ENCODE measurements around the gene NUDT3. TPM values are rescaled to one million over a fixed set of nuclear protein-coding genes. Genes with fewer than 3 reads are reported as not detected.

Gene NUDT3
- total RNA-seq, 1 experiment from 2014 or later: 25.2 TPM

DNA sequence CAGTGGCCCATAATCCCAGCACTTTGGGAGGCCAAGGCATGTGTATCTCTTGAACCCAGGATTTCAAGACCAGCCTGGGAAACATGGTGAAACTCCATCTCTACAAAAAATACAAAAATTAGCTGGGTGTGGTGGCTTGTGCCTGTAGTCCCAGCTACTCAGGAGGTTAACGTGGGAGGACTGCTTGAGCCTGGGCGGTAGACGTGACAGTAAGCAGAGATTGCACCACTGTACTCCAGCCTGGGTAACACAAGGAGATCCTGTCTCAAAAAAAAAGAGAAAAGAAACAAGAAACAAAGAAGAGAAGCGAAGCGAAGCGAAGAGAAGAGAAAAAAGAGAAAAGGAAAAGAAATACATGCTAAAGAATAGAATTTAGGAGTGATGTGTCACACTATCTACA, 69.2 kb downstream of the NUDT3 start:
- BruUV-seq (replicated peaks): no TSS peak

DNA sequence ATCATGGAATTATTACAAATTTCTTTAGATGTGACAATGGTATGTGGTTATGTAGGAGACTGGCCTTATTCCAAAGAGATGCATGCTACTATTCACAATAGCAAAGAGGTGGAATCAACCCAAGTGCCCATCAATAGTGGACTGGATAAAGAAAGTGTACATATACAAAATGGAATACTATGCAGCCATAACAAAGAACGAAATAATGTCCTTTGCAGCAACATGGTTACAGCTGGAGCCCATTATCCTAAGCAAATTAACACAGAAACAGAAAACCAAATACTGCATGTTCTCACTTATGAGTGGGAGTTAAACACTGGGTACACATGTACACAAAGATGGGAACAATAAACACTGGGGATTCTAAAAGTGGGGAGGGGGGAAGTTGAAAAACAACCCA, 69.7 kb downstream of the NUDT3 start:
- POLR2A ChIA-PET: no interaction called here
- Histone ChIP-seq H3K79me2 (ENCODE audit: insufficient read depth, low read length) (peaks cover 65% of the 10 kb centered on the region), H3K4me3 (replicated peaks in 1 of 2; ENCODE audit: low read depth in 1 of 2, low read length in 2 of 2) (no peak overlapping the region), H2AFZ (ENCODE audit: low read depth, low read length, poor library complexity, severe bottlenecking) (no peak overlapping the region), H3K4me1 (ENCODE audit: control insufficient read depth in 1 of 2, insufficient read depth in 2 of 2, low read length in 2 of 2) (peaks cover 3 to 11% of the 10 kb centered on the region in 2 experiments; a peak in 2 of 4 replicates), H3K36me3 (ENCODE audit: control insufficient read depth in 1 of 2, insufficient read depth in 2 of 2, low read length in 2 of 2) (no peaks in the 10 kb centered on the region), H3K27me3 (ENCODE audit: insufficient read depth, low read length) (no peaks in the 10 kb centered on the region), H3K9me3 (ENCODE audit: control insufficient read depth in 1 of 2, insufficient read depth in 1 of 2, low read depth in 1 of 2, low read length in 2 of 2) (no peaks in the 10 kb centered on the region), H3K27ac (ENCODE audit: low read depth, low read length) (no peak overlapping the region), H3K4me2 (ENCODE audit: low read length) (no peak overlapping the region), H3K9ac (ENCODE audit: low read length) (no peak overlapping the region), H4K20me1 (ENCODE audit: insufficient read depth) (peaks cover 4% of the 10 kb centered on the region; the same call in 1 of the 2 replicates), H3K9me2 (ENCODE audit: insufficient read depth) (no peaks in the 10 kb centered on the region)
- RAD21 ChIA-PET (ENCODE audit: low non-redundant PET in 1 of 2, low total read pairs in 2 of 2, uncharacterized antibody in 2 of 2, unreplicated experiment in 2 of 2): no interaction called here
- no TSS peak for BruUV-seq (replicated peaks)
- intact Hi-C loops (cut with micrococcal nuclease): no loop called here
- CTCF ChIA-PET: no interaction called here
- DNase-seq (ENCODE audit: low read depth, low spot score) (no peak), ATAC-seq (no peak)
- TF ChIP-seq, protein P1, sequence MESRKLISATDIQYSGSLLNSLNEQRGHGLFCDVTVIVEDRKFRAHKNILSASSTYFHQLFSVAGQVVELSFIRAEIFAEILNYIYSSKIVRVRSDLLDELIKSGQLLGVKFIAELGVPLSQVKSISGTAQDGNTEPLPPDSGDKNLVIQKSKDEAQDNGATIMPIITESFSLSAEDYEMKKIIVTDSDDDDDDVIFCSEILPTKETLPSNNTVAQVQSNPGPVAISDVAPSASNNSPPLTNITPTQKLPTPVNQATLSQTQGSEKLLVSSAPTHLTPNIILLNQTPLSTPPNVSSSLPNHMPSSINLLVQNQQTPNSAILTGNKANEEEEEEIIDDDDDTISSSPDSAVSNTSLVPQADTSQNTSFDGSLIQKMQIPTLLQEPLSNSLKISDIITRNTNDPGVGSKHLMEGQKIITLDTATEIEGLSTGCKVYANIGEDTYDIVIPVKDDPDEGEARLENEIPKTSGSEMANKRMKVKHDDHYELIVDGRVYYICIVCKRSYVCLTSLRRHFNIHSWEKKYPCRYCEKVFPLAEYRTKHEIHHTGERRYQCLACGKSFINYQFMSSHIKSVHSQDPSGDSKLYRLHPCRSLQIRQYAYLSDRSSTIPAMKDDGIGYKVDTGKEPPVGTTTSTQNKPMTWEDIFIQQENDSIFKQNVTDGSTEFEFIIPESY (IDR thresholded peaks at IDR 0.05; ENCODE audit: extremely low read depth, insufficient replicate concordance, low read length): no peak
- TF ChIP-seq SRF (IDR thresholded peaks at IDR 0.05; ENCODE audit: low read depth) (no peak), ZNF274 (IDR thresholded peaks at IDR 0.05; ENCODE audit: low read depth, low read length) (no peak), EZH2 (IDR thresholded peaks at IDR 0.05) (no peak), EZH2phosphoT487 (IDR thresholded peaks at IDR 0.05; ENCODE audit: borderline replicate concordance) (no peak), POLR2A (IDR thresholded peaks at IDR 0.05; ENCODE audit: borderline replicate concordance, extremely low read depth, insufficient read depth, insufficient read length) (no peak), SP1 (IDR thresholded peaks at IDR 0.05; ENCODE audit: low read depth) (no peak), FOSL1 (IDR thresholded peaks at IDR 0.05; ENCODE audit: low read depth) (no peak), POLR2AphosphoS5 (IDR thresholded peaks at IDR 0.05; ENCODE audit: low read depth, low read length) (no peak), RAD21 (IDR thresholded peaks at IDR 0.05; ENCODE audit: low read depth) (no peak)
- TF ChIP-seq, protein P2, sequence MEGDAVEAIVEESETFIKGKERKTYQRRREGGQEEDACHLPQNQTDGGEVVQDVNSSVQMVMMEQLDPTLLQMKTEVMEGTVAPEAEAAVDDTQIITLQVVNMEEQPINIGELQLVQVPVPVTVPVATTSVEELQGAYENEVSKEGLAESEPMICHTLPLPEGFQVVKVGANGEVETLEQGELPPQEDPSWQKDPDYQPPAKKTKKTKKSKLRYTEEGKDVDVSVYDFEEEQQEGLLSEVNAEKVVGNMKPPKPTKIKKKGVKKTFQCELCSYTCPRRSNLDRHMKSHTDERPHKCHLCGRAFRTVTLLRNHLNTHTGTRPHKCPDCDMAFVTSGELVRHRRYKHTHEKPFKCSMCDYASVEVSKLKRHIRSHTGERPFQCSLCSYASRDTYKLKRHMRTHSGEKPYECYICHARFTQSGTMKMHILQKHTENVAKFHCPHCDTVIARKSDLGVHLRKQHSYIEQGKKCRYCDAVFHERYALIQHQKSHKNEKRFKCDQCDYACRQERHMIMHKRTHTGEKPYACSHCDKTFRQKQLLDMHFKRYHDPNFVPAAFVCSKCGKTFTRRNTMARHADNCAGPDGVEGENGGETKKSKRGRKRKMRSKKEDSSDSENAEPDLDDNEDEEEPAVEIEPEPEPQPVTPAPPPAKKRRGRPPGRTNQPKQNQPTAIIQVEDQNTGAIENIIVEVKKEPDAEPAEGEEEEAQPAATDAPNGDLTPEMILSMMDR (IDR thresholded peaks at IDR 0.05 in 2 of 3, conservative IDR thresholded peaks at IDR 0.05 in 1 of 3; ENCODE audit: borderline replicate concordance in 1 of 3, insufficient read depth in 1 of 3, low read depth in 2 of 3, low read length in 2 of 3): no peak

More for the DNA sequence above, 69.2 kb downstream of the NUDT3 start:
- no peak for DNase-seq (ENCODE audit: low read depth, low spot score)
- no peaks in the 10 kb centered on the region for H3K27me3 ChIP-seq (ENCODE audit: insufficient read depth, low read length)
- peaks cover 60% of the 10 kb centered on the region for H3K79me2 ChIP-seq (ENCODE audit: insufficient read depth, low read length)
- H3K9me2 ChIP-seq (ENCODE audit: insufficient read depth): no peaks in the 10 kb centered on the region
- no peak overlapping the region for H3K4me3 ChIP-seq (replicated peaks in 1 of 2; ENCODE audit: low read depth in 1 of 2, low read length in 2 of 2)
- peaks cover 3 to 12% of the 10 kb centered on the region in 2 experiments; a peak in 2 of 4 replicates for H3K4me1 ChIP-seq (ENCODE audit: control insufficient read depth in 1 of 2, insufficient read depth in 2 of 2, low read length in 2 of 2)
- no peak overlapping the region for H3K4me2 ChIP-seq (ENCODE audit: low read length)
- ChIA-PET RAD21 (ENCODE audit: low non-redundant PET in 1 of 2, low total read pairs in 2 of 2, uncharacterized antibody in 2 of 2, unreplicated experiment in 2 of 2) (no interaction called here), POLR2A (no interaction called here), CTCF (no interaction called here)
- H3K9ac ChIP-seq (ENCODE audit: low read length): no peak overlapping the region
- no peak for ATAC-seq
- H3K9me3 ChIP-seq (ENCODE audit: control insufficient read depth in 1 of 2, insufficient read depth in 1 of 2, low read depth in 1 of 2, low read length in 2 of 2): no peaks in the 10 kb centered on the region
- H4K20me1 ChIP-seq (ENCODE audit: insufficient read depth): no peaks in the 10 kb centered on the region
- TF ChIP-seq RAD21 (IDR thresholded peaks at IDR 0.05; ENCODE audit: low read depth) (no peak), EZH2 (IDR thresholded peaks at IDR 0.05) (no peak), POLR2A (IDR thresholded peaks at IDR 0.05; ENCODE audit: borderline replicate concordance, extremely low read depth, insufficient read depth, insufficient read length) (no peak), SRF (IDR thresholded peaks at IDR 0.05; ENCODE audit: low read depth) (no peak)
- TF ChIP-seq, protein P2 (IDR thresholded peaks at IDR 0.05 in 2 of 3, conservative IDR thresholded peaks at IDR 0.05 in 1 of 3; ENCODE audit: borderline replicate concordance in 1 of 3, insufficient read depth in 1 of 3, low read depth in 2 of 3, low read length in 2 of 3): no peak
- intact Hi-C loops (cut with micrococcal nuclease): no loop called here
- H3K27ac ChIP-seq (ENCODE audit: low read depth, low read length): no peak overlapping the region
- no peak overlapping the region for H2AFZ ChIP-seq (ENCODE audit: low read depth, low read length, poor library complexity, severe bottlenecking)
- no peaks in the 10 kb centered on the region for H3K36me3 ChIP-seq (ENCODE audit: control insufficient read depth in 1 of 2, insufficient read depth in 2 of 2, low read length in 2 of 2)

Data from HCT116 (cell line).